Subcutaneous adipose tissue (tissue), 4 donors: Measurements from ENCODE around the gene FRAS1. TPM values are rescaled to one million over a fixed set of nuclear protein-coding genes. Genes with fewer than 3 reads are reported as not detected.

Experiments used
- CTCF ChIP-seq: fragments of 450-650 bp; IDR thresholded peaks from one replicate; pipeline ENCODE4 v1.5.1; 2016; ENCODE audit warnings: low read depth, mild to moderate bottlenecking, control low read depth, antibody characterized with exemption, moderate library complexity
- total RNA-seq, 4 donors: library from RNA; depleted of rRNA; stranded (reverse); fragments of >200 nt; gene quantifications; one replicate each; pipeline ENCODE4 v1.1.0, GENCODE V29; 2016

FRAS1 gene
- total RNA-seq, 4 donors from 2014 or later, result 2.2 to 6.0 (median 3.6) TPM

DNA sequence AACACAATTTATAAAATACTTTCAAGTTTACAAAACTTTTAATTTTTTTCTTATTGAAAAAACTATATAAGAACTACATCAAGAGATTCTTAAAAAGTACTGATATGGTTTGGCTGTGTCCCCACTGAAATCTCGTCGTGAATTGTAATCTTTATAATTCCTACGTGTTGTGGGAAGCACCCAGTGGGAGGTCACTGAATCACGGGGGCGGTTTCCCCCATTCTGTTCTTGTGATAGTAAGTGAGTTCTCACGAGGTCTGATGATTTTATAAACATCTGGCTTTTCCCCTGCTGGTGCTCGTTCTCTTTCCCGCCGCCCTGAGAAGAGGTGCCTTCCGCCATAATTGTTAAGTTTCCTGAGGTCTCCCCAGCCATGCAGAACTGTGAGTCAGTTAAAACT is 88.5 kb downstream of the FRAS1 start:
- no peak for TF ChIP-seq CTCF

DNA sequence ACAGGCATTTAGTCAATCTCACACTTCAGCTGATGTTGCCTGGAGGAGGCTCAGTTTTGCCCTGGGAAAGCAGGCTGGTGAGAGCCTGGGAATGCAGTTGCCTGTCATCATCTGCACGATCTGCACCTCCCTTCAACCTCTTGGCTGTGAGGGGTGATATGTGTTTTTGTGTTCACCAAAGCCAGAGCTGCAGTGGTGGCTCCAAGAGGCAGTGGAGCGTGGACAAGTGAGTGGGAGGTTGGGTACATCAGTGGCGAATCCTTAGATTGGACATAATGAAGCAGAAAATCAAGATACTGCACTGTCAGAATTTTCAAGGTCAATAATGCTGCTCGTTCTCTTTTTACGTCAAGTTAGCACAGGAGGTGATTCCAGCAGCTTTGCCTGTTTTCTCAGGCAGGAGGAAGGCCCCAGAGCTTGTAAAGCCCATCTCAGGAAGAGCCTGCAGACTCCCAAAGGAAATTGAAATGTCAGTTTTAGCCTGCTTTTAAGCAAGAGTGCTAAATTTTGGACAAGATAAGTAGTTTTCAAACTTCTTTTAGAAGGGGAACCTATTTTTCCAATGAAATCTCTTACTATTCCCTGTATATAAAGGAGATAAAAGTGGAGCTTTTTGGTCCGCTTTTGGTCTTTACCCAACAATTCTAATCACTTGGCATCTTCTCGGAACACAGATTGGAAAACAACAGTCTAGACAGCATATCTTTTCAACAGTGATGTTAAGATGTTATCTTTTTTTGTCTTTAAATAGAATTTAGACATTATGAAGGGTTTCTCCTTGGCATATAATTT is 92.8 kb downstream of the FRAS1 start:
- TF ChIP-seq CTCF, result no peak

GRCh38 chr4:78150543-78150864 is 93.4 kb downstream of the FRAS1 start:
- no peak for TF ChIP-seq CTCF

DNA sequence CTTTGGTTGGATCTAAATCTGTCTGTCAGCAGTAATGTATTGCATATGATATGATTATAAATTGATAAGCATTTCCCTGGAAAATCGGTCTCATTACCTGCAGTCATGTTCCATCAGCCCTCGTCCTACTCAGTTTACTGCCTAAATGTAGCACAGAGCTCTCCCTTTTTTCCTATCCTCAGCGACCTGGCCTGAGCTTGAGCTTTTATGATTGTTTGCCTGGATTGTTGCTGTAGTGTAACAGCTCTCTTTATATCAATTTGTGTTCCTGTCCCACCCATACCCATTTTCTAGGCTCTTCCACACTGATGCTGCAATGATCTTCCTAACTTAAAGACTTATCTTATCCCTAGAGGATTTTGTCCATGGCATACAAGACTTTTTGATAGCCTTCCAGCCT is 95.7 kb downstream of the FRAS1 start:
- TF ChIP-seq CTCF, result no peak

DNA sequence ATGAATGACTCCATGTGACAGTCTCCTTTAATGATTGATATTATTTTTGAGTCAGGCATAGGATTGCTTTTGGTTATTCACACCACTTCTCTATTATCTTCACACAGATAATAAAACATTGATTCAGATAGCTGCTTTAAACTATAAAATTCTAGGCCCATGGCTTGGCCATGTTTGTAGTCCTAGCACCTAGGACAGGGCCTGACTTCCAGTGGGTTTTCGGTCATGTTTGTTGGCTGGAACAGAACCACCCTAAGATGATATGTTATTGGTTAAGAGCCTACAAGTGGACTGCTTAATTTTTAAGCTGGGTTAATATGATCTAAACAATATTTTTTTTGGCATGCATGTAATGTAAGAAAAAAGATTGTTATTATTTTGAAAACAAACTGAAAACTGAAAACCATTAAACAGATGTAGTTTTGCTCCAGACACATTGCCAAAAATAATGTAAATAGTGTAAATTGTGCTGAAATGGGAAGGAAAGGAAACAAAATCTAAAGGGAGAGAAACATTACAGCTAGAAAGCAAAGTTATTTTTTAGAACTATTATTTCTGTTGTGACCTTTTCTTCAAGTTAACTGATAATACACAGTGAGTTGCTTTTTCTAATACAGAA is 98.0 kb downstream of the FRAS1 start:
- TF ChIP-seq CTCF, result no peak

DNA sequence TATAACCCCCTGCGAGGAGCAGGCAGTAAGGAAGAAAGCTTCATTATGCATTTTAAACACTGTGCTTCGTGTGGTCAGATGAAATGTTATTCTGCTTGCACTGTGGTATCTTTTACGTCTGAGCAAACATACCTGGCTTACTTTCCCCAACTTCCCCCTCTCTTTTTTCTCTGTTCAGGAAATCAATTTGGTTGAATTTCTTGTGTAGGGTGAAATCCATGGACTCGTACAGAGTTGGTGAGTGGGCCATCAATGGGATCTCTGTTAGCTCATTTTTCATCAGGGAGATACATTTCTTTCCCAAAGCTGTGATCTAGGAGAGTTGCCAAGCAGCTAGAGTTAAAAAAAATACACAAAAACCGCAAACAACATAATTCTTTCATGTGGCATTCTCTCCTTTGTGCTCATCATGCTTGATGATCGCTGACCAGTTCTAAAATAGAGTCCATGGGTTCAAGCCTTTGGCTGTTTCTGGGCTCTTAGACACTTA is 98.5 kb downstream of the FRAS1 start:
- TF ChIP-seq CTCF, result no peak

GRCh38 chr4:78156520-78156919 is 99.4 kb downstream of the FRAS1 start:
- TF ChIP-seq CTCF, result no peak
